ENCODE measurements around the gene ATP6V0B. TPM values are rescaled to one million over a fixed set of nuclear protein-coding genes. Genes with fewer than 3 reads are reported as not detected.

Gene ATP6V0B
- total and polyA plus RNA-seq, 9 of the 15 experiments (the other 6 are each of a cell fraction or from before 2014, with no cell fraction given): 137 to 328 (median 220) TPM

GRCh38 chr1:43991476-43992231 is 16.9 kb downstream of the ATP6V0B start, which contains the start of gene CCDC24 (continued):
- TF ChIP-seq PRMT5 (CRISPR knock-in tag; IDR thresholded peaks at IDR 0.05): no peak
- TF ChIP-seq, protein P1, sequence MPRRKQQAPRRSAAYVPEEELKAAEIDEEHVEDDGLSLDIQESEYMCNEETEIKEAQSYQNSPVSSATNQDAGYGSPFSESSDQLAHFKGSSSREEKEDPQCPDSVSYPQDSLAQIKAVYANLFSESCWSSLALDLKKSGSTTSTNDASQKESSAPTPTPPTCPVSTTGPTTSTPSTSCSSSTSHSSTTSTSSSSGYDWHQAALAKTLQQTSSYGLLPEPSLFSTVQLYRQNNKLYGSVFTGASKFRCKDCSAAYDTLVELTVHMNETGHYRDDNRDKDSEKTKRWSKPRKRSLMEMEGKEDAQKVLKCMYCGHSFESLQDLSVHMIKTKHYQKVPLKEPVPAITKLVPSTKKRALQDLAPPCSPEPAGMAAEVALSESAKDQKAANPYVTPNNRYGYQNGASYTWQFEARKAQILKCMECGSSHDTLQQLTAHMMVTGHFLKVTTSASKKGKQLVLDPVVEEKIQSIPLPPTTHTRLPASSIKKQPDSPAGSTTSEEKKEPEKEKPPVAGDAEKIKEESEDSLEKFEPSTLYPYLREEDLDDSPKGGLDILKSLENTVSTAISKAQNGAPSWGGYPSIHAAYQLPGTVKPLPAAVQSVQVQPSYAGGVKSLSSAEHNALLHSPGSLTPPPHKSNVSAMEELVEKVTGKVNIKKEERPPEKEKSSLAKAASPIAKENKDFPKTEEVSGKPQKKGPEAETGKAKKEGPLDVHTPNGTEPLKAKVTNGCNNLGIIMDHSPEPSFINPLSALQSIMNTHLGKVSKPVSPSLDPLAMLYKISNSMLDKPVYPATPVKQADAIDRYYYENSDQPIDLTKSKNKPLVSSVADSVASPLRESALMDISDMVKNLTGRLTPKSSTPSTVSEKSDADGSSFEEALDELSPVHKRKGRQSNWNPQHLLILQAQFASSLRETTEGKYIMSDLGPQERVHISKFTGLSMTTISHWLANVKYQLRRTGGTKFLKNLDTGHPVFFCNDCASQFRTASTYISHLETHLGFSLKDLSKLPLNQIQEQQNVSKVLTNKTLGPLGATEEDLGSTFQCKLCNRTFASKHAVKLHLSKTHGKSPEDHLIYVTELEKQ (CRISPR knock-in tag; IDR thresholded peaks at IDR 0.05): no peak
- no peak for TF ChIP-seq TEAD4 (IDR thresholded peaks at IDR 0.05; ENCODE audit: low read length)
- no peak for TF ChIP-seq TEAD4 (CRISPR knock-in tag; IDR thresholded peaks at IDR 0.05; ENCODE audit: borderline replicate concordance)
- TF ChIP-seq, protein P2, sequence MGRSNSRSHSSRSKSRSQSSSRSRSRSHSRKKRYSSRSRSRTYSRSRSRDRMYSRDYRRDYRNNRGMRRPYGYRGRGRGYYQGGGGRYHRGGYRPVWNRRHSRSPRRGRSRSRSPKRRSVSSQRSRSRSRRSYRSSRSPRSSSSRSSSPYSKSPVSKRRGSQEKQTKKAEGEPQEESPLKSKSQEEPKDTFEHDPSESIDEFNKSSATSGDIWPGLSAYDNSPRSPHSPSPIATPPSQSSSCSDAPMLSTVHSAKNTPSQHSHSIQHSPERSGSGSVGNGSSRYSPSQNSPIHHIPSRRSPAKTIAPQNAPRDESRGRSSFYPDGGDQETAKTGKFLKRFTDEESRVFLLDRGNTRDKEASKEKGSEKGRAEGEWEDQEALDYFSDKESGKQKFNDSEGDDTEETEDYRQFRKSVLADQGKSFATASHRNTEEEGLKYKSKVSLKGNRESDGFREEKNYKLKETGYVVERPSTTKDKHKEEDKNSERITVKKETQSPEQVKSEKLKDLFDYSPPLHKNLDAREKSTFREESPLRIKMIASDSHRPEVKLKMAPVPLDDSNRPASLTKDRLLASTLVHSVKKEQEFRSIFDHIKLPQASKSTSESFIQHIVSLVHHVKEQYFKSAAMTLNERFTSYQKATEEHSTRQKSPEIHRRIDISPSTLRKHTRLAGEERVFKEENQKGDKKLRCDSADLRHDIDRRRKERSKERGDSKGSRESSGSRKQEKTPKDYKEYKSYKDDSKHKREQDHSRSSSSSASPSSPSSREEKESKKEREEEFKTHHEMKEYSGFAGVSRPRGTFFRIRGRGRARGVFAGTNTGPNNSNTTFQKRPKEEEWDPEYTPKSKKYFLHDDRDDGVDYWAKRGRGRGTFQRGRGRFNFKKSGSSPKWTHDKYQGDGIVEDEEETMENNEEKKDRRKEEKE (IDR thresholded peaks at IDR 0.05; ENCODE audit: borderline replicate concordance in 1 of 2, control insufficient read depth in 1 of 2, low read depth in 2 of 2, low read length in 1 of 2): no peak
- no peak for TF ChIP-seq KLF1 (tag; IDR thresholded peaks at IDR 0.05)
- no peak for TF ChIP-seq ZKSCAN1 (IDR thresholded peaks at IDR 0.05; ENCODE audit: low read depth, low read length)
- 0 out of 2 replicates have a peak, but pooled peaks have one; percentile 23 for TF ChIP-seq ZNF133 (CRISPR knock-in tag; IDR thresholded peaks at IDR 0.05)
- 0 out of 2 replicates have a peak, but pooled peaks have one; percentile 14 for TF ChIP-seq EGR1 (conservative IDR thresholded peaks at IDR 0.05)
- peak; percentile 91 for TF ChIP-seq SP1 (CRISPR knock-in tag; IDR thresholded peaks at IDR 0.05)
- peak; percentile 35 for TF ChIP-seq NFIC (IDR thresholded peaks at IDR 0.05)
- 0 out of 2 replicates have a peak, but pooled peaks have one; percentile 47 for TF ChIP-seq ARID3B (CRISPR knock-in tag; IDR thresholded peaks at IDR 0.05; ENCODE audit: borderline replicate concordance)
- peak in 1 of 3 experiments; percentile 37 for TF ChIP-seq YY1 (IDR thresholded peaks at IDR 0.05; ENCODE audit: borderline replicate concordance in 1 of 3, control insufficient read depth in 1 of 3, extremely low read depth in 1 of 3, insufficient read depth in 3 of 3, insufficient read length in 1 of 3, insufficient replicate concordance in 2 of 3, low read depth in 1 of 3, low read length in 2 of 3)
- no peak for TF ChIP-seq ZNF197 (CRISPR knock-in tag; IDR thresholded peaks at IDR 0.05; ENCODE audit: low read depth)
- TF ChIP-seq ZNF766 (CRISPR knock-in tag; conservative IDR thresholded peaks at IDR 0.05): 0 out of 2 replicates have a peak, but pooled peaks have one; percentile 3
- TF ChIP-seq STAT5A (IDR thresholded peaks at IDR 0.05; ENCODE audit: borderline replicate concordance, low read length): no peak
- no peak for TF ChIP-seq RBM39 (optimal IDR thresholded peaks at IDR 0.05; ENCODE audit: low read depth, low read length)
- no peak for TF ChIP-seq TAL1 (IDR thresholded peaks at IDR 0.05)
- TF ChIP-seq SAFB (IDR thresholded peaks at IDR 0.05; ENCODE audit: borderline replicate concordance, low read depth, low read length): peak; percentile 76

Measured in K562 (cell line).